Stimulated activated CD8-positive, alpha-beta memory T cell treated with anti-CD3 and anti-CD28 coated beads, Interleukin-7, amount 100 ng/mL, for 48 hours (primary cell): ENCODE data around the gene PLXNA3.
A peak's percentile ranks its signal among the peaks of the same experiment; 100 is the strongest.

Experiments
- DNase-seq, 2 donors: peaks; one replicate each; pipeline ENCODE4 v3.0.0-alpha.2; 2020; ENCODE audit warnings: low read depth in 1 of 2; ENCODE audit errors: extremely low read depth in 1 of 2

PLXNA3 gene

DNA sequence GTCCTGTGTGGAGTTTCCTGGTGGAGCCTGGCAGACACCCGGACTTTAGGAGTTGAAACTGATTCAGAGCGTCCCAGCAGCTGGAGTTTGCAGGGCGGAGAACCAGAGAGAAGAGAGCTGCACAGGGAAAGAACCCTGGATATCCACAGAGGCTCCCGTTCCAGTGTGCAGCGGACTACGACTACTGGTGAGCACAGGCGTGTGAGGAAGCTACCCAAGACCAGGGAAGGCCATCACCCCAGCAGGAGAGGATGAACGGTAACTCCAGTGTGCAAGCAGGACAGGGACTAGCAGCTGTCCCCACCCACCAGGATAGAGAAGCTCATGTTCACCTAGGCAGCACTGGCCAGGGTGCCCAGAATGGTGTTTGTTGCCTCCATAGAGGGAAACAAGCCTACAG lies 18.7 kb downstream of the PLXNA3 start:
- no peak for DNase-seq

DNA sequence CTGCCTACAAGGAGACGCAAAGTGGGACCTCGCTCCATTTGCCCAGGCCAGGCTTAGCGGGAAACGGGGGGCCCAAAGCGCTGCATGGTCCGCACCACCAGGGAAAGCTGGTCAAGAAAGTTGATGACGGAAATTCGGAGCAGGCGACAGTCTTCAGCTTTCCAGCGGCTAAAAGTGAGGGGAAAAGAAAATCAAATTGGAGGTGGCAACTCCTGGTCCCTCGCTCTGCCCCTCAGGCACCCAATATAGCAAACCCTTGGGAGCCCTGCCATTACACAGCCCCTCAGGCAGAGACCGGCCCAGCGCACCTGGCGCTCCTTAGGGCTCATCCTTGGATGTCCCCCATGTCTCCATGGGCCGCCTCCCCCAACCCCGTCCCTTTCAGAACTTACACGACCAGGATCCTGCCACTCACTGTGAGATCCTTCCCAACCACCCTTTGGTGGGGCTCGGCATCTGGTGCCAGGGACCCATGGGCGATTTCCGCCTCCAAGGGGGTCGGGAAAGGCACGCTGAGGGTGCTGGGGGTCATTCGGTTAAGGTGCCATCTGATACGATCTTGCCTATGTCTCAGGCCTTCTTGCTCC lies 19.9 kb downstream of the PLXNA3 start:
- DNase-seq: no peak

DNA sequence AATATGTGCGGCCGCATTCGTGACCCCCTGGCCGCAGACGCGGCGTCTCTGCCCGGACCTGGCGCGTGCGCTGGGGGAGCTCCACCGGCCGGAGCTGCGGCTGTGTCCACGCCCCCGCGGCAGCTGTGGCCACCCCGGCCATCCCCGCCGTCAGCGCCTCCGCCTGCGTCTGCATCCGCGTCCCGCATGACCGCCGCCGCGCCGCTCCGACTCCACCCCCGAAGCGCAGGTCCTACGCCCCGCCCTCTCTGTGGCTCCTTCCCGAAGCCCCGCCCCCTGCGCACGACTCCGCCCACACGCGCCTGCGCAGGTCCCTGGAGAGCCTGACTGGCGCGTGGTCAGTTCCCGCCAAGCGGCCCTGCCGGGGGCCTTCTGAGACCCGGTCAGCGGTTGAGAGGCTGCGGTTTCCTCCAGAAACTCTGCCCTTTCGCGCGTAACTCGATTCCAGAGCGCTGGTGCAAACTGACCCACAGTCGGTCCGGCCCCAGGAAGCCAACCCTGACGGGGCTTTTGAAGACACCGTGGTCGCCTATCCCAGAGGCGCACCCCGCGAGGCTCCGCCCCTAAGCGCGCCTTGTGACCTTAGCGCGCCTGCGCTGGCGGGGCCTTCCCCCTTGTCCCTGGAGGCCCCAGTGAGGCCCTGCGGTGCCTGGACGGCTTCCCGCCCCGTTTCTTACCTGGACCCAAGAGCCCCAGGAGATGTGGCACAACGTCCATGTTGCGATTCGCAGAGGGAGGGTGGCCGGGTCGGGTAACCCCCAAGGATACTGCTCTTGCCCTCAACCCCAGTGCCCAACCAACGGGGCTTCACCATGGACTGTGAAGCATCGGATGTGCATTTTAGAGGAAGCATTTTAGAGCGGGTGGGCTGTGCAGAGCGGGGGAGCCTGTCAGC lies 20.9 kb downstream of the PLXNA3 start, which contains the start of gene LAGE3:
Gene LAGE3 (minus strand): TSS at position 554 of the 895 bp plus-strand sequence. CDS start 366 bp downstream, at position 188.
- peak; percentile 83 to 86 for DNase-seq

GRCh38 chrX:154481195-154481594 lies 23.1 kb downstream of the PLXNA3 start:
- DNase-seq: no peak

DNA sequence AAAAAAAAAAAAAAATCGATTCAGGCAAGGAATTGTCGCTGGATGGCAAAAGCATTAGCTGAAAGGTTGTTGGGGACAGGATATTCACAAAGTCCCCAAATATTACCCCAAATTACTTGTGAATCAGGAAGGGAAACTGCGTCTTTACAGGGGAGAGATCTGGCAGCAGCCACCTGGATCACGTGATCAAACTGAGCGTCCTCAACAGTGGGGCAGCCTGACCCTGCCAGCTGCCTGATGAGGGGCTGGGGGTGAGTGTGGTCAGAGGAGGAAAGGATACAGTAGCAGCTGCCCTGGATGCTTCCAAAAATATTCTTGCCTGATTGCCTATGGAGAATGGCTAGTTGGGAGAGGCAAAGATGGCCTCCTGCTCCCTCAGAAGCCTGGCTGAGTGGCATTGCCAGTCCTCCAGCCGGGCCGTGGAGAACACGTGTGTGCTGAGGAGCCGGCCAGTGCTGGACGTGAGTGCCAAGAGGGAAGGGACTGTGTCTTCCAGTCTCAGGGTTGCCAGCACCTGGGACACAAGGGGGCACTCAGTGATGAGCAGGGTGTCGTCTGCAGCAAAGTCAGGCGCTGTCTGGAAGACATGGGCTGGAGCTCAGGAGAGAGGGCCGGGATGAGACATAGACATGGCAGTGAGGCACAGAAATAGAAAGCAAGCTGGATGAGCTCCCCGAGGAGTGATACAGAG lies 24.0 kb downstream of the PLXNA3 start:
- no peak for DNase-seq

DNA sequence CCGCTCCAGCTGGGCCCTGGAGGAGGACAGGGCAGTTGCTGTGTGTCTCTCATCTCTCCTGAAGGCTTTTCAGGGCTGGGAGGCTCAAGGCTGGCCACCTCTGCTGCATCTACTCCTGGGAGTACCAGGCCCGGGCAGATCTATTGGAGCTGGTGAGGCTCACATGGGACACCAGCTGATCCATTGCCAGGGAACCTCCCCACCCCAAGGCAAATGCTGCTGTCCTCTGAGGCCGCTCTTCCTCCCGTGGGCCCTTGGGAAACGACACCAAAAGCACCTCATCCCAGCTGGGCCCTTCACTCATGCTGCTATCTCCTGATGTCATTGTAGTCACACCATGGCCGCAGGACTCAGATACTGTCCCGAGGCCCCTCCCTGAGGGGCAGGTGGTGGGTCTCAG lies 24.7 kb downstream of the PLXNA3 start:
- DNase-seq: no peak

DNA sequence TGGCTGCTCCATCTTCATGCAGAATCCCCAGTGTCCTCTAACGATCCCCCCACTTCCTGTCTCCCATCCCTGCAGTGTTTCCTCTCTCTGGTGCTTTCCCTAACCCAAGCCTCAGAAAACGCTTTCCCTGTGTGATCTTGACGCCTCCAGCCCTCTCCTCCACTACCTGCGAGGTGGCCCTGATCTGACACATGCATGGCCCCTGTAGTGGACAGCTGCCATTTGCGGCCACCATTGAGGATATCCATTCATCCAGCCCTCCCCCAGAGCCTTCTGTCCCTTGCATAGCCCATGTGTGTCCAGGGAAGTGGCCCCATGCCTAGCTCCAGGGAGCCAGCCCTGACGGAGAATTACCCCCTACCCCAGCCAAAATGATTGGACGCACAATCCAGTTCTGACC lies 25.2 kb downstream of the PLXNA3 start:
- DNase-seq: no peak

DNA sequence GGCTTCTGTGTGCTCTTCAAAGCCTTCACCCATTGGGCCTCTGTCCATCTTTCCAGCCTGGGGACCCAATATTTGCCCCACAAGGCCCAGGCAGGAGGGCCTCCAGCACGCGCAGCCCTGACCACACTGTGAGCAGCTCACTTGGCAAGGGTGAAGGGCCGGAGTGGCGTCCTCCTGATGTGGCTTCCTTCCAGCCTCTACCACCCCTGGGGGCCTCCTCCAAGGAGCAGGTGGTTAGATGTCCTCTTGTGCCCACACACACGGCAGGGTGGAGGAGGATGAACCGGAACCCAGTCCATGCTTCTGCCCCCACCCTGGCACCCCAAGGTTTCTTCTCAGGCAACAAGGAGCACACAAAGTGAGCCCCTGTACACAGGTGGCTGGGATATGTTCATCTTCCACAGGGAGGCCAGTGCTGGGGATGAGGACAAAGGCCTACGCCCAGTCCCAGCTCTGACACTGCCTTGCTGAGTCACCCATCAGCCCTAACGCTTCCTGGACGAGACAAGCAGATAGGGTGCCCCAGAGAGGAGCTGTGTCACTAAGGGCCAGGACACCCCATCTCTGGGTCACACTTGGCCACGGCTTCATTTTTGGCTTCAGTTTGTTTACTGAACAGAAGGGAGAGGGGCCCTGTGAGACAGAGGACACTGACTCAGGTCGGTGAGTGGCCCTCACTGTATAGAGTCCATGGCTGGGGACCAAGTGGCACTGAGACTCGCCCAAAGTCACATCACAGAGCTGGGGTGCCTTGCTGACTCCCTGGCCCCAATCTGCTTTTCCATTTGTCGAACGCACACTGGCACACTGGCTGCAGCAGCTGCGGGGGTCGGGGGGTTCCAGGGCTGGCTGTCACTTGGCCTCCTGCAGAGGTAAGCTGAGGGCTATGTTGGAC lies 26.4 kb downstream of the PLXNA3 start:
- no peak for DNase-seq

DNA sequence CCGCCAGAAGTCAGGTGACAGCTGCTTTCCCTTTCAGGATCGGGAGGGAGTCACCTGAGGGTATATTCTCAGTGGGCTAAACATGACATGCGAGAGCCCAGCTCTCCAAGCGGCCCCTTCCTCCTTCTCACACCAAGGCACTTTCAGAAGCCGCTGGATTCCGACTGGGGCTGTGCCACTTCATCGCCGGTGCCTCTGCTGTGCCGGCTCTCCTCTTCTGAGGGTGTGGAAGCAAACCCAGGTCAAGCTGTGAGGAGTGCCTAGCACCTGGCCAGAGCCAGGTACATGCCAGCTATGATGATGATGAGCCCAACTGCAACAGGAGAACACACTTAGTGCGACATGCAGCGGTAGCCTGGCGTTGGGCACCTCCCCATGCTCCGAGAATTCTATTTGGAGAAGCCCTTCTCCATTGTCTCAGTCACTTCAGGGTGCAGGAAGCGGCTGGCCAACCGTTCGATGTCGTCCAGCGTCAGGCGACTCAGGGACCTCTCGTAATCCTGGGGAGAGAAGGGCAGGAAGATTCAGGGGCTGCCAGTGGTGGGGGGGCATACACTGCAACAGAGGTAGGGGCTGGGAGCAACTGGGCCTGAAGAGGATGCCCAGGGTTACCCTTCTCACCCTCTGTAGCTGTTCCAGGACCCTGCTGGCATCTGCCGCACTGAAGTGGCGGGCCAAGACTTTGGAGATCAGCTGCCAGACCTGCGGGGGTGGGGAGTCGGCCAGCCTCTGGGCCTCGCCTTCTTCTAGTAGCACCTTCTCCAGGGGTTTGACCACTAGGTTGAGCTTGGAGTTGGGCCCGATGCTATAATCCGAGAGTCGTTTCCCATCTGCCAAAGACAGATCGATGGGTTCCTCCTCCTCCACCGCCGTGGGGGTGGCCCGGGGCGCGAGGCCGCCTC lies 27.3 kb downstream of the PLXNA3 start:
- no peak for DNase-seq

DNA sequence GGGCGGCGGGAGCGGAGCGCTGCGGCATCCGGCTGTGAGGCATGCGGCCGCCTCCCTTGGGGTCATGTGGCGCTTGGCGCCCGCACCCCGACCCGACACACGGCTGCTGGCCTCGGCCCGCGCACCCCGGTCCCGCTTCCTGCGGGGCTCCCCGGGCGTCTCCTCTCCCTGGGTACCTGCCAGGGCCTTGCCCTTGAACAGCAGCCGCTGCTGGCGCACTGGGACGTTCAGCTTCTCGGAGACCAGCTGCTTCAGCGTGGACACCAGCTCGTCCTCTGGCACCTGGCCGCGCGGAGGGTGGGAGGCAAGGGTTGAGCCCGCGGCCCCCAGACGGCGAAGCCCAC lies 27.9 kb downstream of the PLXNA3 start:
- no peak for DNase-seq

- DNase-seq: peak; percentile 33 to 39
Observed at GRCh38 chrX:154486396-154487207, 28.5 kb downstream of the PLXNA3 start, which contains the start of gene UBL4A. Gene UBL4A (minus strand): TSS chrX:154486615. CDS start chrX:154486584, 31 bp downstream.

GRCh38 chrX:154487518-154488290 lies 29.6 kb downstream of the PLXNA3 start:
- DNase-seq: no peak

DNA sequence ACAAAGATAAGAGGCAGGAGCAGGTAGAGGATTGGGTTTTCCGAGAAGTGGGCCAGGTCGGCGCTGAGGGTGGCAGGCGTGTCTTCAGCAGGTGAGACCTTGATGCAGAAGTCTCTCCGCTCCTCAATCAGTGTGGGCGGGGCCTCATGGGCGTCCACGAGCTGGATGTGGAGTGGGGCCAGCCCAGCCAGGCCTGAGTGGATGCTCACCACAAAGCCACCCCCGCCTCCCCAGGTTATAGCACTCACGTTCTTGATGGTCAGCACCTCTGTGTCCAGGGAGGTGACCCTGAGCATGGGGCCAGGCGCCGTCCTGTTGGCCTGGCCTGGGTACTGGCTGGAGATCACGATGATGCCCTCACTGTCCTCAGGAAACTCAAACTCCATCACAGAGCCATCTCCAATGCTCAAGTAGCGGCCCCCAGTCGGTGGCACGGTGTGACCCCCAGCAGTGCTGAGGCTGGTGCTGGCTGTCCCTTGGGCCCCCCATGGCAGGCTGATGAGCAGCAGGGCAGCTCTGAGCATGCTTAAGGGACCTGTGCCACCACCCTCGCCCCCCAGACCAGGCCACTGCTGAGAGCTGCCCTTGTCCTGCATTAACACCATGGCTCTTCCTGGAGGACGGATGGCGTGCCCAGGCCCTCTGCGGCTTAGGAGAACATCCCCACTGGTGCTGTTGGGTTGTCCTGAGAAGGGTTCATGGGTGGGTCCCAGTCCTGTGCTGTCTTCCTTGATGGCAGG lies 30.4 kb downstream of the PLXNA3 start:
- no peak for DNase-seq

DNA sequence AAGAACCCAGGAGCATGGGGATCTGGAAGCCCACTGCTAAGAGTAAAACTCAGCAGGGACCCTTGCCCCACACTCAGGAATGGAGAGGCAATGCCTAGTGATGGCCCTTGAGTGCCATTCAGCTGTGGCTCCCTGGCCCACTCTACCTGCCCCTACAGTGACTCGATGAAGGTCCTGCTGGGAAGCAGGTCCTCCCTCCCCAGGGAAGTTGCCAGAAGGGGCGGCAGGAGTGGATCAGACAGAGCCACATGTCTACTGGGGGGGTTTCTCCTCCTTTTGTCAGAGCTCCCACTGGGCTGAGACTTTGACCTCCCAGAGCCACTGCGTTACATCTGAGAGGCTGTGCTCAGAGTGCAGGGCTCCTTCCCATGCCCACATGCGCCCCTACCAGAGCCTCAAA lies 31.1 kb downstream of the PLXNA3 start:
- no peak for DNase-seq

DNA sequence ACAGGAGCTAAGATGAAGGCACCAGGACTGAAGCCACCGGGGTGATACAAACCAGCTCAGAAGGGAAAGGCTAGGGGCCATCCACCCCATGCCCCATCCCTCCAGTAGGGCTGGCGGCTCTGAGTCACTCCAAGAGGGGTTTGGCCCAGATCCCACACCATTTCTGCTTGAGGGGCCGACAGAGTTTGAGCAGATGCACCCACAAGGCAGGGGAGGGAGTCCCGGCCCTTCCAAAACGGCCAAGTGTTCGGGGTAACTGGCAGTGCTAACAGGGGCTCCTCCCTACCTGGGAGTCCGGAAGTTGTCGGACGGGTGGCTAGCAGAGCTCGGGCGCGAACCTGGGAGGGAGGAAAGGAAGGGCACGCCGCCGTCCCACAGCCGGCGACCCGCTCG lies 31.9 kb downstream of the PLXNA3 start:
- DNase-seq: no peak

- DNase-seq: peak; percentile 83 to 84
Observed at GRCh38 chrX:154490414-154491083, 32.5 kb downstream of the PLXNA3 start, which contains the start of gene SLC10A3. Gene SLC10A3 (minus strand): TSS chrX:154490629. CDS start chrX:154488940, 1,689 bp downstream.

- DNase-seq: no peak
Observed at GRCh38 chrX:154494715-154495114, 36.6 kb downstream of the PLXNA3 start.
